Measurements from ENCODE around the gene MRPS14.

GRCh38 chr1:175071276-175071943 is 48.2 kb upstream of the MRPS14 start:
- TF ChIP-seq CTCF (IDR thresholded peaks at IDR 0.05): no peak
- TF ChIP-seq POLR2A (IDR thresholded peaks at IDR 0.05): no peak
